Limb (tissue), 2 donors: ENCODE results near the gene CRCP.

Experiments used
- DNase-seq, 2 donors: peaks; one replicate each; pipeline ENCODE4 v3.0.0-alpha.2; 2016; ENCODE audit errors: extremely low spot score in 2 of 2

Gene CRCP

DNA sequence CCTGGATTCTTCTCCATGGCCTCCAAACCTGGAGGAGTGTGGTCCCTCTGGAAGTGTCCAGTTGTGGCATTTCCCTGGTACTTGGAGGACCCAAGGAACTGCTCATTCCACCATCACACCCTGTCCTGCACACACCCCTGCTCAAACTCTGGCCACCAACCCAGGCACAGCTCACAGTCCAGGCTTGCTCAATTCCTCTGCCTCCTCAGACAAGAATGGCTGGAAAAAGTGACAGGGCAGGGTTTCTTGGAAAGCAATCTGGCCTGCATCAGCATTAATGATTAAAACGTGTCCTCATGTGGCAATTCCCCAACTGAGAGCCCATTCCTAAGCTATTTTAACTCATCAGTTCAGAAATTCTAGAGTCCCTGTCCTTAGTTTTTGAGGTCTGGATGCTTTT is 73.3 kb downstream of the CRCP start:
- DNase-seq: peak in 1 of 2 donors; percentile 38

DNA sequence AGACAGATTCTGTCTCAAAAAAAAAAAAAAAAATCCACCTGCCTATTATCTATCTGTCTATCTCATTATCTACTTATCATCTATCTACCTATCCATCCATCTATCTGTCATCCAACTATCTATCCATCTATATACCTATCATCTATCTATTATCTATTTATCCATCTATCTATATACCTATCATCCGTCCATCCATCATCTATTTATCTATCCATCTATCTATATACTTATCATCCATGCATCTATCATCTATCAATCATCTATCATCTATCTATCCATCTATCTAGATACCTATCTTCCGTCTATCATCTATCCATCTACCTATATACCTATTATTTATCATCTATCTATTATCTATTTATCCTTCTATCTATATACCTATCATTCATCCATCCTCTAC is 74.0 kb downstream of the CRCP start:
- DNase-seq: no peak

DNA sequence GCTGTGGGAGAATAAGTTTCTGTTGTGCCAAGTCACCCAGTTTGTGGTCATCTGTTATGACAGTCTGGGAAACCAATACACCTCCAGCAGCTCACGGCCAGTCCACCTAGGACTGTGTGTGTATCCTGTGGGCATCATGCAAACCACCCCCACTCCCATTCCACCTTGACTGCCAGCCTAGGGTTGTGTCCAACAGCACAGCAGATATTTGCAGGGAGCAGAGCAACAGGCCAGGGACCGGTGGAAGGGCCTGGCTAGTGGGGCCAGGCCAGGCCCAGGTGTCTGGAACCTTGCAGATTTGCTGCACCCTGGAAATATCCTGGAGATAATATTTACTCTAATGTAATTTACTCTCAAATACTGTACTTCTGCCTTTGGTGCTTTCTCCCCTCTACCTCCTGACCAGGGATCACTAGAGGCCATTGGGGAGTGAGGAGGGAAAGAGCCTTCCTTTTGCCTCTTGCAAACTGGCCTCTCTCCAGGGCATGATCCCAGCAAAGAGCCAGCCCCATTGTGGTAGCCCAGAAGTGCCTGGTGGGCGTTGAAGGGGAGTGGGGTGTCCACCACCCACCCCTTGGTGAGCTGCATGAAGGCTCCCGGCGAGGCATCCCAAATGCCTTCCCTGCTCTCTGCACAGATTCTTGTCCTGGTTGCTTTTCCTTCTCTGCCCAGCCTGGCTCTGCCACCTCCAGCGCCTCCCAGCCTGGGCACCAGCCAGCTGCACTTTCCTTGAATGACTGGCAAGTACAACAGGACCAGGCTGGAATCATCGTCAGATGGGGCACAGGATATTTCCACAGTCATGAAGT is 75.3 kb downstream of the CRCP start:
- DNase-seq: no peak

DNA sequence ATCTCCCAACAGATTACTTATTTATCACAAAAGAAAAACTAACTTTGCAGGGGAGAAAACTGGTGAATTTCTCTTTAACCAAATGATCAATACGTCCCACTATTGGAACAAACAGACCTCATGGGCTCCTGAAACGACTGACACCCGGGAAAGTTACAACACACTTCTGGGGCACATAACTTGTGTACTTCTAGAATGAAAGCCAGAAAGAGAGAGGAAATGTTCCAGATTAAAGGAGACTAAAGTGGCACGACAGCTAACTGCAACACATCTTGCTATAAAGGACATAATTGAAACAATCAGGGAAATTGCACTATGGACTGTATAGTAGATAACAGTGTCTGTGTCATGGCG is 75.8 kb downstream of the CRCP start:
- DNase-seq: no peak

DNA sequence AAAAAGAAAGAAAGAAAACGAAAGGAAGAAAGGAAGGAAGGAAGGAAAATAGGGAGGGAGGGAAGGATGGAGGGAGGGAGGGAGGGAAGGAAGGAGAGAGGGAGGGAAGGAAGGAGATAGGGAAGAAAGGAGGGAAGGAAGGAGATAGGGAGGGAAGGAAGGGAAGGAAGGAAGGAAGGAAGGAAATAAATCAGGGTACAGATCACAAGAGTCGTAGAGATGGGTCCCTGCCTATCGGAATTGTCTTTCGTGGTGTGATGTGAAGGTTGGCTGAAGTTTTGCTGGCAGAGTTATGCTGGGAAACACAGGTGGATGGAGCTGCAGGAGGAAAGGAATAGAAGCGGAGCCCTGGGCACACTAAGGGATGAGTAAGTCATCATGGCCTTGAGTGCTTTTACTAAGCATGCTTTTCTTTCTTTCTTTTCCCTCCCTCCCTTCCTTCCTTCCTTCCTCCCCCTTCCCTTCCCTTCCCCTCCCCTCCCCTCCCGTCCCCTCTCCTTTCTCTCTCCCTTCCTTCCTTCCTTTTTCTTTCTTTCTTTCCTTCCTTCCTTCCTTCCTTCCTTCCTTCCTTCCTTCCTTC is 78.6 kb downstream of the CRCP start:
- no peak for DNase-seq

DNA sequence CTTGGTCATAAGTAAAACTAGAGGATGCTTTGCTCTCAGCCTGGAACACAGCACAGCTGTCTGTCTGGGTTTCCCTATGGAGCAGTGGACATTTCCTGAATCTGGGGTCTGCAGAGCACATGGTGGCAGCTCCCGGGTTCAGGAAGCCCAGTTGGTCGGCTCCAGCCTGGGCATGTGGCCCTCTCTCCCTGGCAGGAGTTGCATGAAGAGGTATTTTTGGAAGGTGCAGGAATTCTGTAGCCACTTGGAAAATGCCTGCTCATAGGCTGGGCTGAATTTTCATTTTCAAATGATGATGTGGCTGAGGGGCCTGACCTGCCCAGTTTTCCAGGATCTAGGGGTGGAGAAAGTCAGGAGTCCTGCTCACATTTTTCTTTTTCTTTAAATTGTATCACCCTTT is 83.8 kb downstream of the CRCP start:
- DNase-seq: no peak

DNA sequence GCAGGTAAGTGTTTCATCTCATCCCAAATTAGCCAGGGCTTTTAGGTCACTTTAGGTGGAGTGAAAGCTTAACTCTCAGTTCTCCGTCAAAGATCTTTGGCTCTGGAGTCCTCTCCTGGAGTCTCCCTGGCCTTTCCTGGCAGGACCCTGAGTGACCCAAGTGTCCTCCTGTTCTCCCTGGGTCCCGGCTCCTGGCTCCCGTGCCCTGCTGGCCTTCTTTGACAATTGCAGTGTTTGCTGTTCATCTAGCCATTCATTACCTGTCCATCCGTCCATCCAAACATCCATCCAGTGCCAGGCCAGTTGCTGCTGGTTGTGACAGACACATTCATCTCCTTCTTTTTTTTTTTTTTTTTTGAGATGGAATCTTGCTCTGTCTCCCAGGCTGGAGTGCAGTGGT is 84.3 kb downstream of the CRCP start:
- DNase-seq: no peak

DNA sequence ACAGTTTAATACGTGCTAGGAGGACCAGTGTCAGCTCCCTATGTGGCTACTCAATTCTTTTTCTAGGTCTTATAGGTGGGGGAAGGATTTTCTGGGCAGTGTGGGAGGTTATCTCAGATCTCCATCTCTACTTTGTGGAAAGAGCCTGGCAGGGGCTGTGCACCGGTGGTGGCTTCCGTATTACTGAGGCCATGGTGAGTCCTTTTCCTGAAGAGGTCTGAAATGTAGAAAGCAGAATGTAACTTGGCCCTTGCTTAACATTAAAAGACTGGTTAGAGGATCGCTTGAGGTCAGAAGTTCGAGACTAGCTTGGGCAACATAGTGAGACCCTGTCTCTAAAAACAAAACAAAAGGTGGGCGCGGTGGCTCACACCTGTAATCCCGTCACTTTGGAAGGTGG is 87.8 kb downstream of the CRCP start:
- no peak for DNase-seq
